HG02571 (cell line): ENCODE data around the gene DEFB123.

Experiments
- ATAC-seq: cut with Tn5 transposase; IDR thresholded peaks from one replicate; pipeline ENCODE4 v1.9.1; 2021; ENCODE audit warnings: mild to moderate bottlenecking, moderate library complexity; ENCODE audit not compliant: unreplicated experiment

Gene DEFB123

GRCh38 chr20:31473331-31474096 lies 33.1 kb downstream of the DEFB123 start:
- no peak for ATAC-seq

DNA sequence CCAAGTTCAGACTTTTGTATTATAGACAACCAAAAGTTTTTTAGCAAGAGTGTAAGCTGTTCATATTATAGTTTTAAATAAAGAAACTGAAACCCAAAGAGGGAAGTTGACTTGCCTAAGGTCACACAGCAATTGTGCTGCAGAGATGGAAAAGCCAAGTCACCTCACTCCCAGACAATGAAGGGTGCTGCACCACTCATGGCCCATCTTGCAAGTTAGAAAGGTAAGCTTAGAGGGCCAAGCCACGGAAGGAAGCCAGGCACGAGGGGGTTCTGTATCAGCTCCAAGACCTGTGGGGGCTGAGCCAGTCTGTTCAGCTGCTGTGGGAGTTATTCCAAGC lies 33.6 kb downstream of the DEFB123 start:
- ATAC-seq, result no peak

DNA sequence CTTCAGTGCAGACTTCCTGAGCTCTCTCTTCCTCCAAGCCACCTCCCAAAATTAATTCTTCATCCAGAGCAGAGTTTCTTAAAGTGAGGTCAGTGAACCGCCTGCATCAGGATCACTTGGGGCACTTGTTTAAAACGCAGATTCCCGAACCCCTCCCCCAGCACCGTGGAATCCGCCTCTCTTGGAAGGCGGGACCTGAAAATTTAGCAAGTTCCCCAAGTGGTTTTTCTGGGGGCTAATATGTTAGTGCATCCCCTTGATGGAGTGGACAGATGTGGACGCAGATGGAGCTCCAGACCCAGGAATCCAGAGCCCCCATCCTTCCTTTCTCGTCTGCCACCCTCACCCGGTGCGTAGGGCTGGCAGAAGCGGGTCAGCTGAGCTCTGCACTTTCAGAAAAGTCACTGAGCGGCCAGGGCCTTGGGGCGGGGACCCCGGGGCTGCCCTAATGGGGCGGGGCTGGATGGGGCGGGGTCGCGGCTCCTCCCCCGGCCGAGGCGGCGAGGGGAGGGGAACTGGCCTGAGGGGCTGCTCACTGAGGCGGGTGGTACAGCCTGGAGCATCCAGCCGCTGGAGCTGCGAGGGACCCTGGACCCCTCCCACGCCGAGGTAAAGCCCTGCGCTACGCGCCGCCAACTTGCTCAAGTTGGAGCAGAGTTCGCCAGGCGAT lies 34.5 kb downstream of the DEFB123 start, which contains the start of the genes DEFB124 and REM1:
Gene DEFB124 (minus strand): TSS at position 370 of the 670 bp plus-strand sequence. CDS start 2,114 bp downstream, outside the sequence.
Gene REM1 (plus strand): TSS at position 531 of the 670 bp plus-strand sequence. CDS start 1,158 bp downstream, outside the sequence.
- no peak for ATAC-seq

- ATAC-seq, result no peak
Measured at GRCh38 chr20:31475472-31476293, 35.3 kb downstream of the DEFB123 start.

GRCh38 chr20:31476294-31476585 lies 35.8 kb downstream of the DEFB123 start:
- ATAC-seq, result no peak

GRCh38 chr20:31476643-31477215 lies 36.3 kb downstream of the DEFB123 start:
- ATAC-seq, result no peak

DNA sequence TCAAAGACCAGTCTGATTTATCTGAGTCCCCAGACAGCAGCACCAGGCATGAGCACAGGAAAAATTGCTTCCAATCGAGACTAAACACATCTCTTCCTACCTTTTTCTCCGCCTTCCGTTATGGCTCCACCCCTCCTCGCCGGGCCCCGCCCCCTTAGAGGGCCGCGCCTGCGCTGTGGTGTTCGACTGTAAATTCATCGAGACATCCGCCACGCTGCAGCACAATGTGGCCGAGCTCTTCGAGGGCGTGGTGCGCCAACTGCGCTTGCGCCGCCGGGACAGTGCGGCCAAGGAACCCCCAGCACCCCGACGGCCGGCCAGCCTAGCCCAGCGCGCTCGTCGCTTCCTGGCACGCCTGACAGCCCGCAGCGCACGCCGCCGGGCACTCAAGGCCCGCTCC lies 43.6 kb downstream of the DEFB123 start:
- no peak for ATAC-seq

DNA sequence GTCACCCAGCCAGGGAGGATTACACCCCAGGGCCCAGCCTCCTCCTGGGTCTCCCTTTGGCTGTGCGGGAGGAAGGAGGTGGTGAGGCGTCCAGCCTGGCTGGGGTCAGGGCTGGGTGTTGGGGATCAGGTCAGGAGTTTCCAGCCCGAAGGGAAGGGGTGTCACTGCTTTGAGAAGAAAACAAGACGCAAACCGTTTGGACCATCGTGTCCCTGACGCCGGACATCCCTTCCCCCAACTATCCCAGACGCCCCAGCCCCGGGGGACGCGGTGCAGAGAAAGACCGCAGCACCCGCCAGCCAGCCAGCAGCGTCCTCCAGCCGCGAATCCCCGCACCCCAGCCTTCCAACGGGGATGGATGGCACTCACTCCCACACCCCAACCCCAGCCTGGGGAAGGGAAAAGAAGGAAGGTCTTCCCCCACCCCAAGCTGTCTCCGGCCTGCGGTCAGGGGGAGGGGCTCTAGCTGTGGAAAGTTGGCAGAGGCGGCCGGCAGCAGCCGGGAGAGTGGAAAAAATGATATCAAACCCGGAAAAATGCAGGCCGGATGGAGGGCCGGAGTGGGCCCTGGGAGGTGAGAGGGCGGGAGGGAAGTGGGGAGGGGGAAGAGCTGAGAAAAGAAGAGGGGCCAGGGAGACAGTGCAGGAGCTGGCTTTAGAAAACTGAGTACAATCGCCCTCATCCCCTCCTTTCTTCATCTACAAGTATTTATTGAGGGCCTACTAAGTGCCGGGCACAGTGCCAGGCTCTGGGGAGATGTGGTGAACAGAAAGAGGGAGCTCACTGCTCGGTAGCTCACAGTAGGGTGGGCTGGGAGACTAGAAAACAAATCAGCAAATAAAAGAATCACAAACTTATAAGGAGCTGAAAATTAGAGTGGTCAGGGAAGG lies 45.3 kb downstream of the DEFB123 start:
- no peak for ATAC-seq

DNA sequence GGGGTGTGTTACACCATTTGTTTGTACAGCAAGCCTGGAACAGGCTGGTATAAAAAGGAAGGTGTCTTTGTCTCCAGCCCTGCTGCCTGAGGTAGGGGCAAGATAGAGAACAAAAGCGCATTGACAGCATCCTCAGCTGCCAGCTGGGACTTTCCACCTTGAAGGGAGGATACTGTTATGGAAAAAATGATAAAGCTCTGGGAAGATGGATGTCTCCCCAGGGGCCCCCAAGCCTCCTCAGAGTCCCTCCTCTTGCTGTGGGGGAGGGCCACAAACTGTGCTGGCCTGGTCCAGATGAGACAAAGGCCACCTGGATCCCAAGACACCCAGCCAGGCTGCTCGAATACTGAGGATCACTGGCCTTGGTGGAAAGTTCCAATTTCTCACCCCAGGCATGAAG lies 47.7 kb downstream of the DEFB123 start:
- no peak for ATAC-seq

GRCh38 chr20:31489152-31489551 lies 48.7 kb downstream of the DEFB123 start:
- no peak for ATAC-seq

DNA sequence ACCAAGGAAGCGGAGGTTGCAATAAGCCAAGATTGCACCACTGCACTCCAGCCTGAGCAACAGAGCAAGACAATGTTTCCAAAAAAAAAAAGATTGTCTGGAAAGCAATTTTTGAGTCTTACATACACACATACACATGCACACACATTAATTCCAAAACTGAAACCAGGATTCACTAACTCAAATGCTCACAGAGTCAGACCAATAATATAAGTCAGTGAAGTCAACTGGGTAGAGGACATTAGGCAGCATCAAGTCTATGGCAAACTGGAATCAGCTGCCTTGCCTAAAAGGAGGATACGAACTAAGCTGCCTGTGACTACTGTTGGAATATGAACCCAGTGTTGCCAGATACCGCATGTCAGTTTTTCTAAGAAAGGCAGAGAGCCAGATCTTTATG lies 50.3 kb downstream of the DEFB123 start:
- ATAC-seq, result no peak

DNA sequence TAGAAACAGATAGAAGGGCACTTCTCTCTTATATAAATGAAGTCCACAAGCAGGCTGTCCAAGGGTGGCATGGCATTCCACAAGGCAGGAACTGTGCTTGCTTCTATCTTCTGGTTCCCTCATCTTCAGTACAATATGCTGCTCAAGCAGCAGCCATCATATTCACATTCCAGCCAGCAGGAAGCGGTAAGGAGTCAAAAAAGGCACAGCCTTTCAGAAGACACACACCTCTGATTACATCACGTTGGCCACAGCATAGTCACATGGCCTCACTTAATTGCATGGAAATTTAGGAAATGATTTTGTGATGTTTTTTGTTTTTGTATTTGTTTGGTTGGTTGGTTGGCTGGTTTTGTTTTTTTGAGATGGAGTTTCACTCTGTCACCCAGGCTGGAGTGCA lies 53.7 kb downstream of the DEFB123 start:
- no peak for ATAC-seq

DNA sequence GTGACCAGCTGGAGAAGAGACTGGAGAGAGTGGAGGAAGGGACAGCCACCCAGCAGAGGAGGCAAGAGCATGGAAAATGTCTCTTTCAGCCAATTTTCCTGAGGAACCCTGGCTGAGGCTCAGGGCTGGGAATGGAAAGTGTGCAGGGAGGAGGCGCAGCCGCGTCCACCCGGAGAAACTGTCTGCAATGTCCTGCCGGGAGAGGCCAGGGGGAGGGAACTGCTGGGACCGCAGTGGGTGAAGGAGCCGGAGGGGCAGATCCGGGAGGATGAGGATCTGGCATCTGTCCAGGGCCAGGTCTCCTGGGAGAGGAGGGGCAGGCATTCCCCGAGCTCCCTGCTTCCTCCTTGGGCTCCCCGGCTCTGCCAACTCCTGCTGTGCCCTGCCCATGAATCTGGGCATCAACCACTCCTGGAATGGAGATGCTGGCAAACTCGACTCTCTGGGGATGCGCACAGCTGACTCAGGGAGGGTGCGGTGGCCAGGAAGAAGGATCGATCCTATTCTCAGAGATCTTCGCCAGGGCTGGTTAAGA lies 56.4 kb downstream of the DEFB123 start:
- no peak for ATAC-seq

DNA sequence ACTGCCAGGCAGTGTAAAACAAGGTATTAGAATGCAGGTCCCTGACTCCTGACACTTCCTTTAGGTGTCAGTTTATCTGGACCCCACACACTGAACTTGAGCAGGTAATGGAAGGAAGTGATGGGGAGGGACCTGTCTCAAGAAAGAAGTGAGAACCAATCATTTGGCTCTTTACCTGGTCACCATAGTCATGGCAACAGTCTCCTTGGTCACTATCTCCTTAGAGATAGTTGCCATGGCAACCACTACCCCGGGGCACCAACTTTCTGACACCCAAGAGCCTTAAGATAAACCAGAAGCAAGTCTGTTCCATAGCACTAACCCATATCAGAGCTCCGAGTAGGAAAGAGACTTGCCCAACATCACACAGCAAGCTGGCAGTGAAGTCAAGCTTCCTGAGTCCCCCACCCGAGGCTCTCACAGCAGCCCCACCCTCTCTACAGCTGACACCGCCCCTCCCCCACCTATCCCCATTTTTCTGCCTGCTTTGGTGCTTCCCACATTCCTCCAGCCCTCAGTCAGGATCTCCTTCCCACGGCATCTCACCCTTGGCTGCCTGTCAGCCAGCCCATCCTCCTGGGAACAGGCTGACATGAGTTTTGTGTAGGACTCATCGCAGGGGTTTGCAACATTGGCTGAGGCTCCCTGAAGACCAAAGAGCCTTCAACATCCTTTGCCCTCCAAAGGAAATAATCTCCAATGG lies 57.6 kb downstream of the DEFB123 start:
- ATAC-seq, result no peak
